Measurements from ENCODE around the gene LIPC.

The LIPC gene

GRCh38 chr15:58477170-58477569 lies 45.4 kb downstream of the LIPC start:
- DNase-seq, result no peak

GRCh38 chr15:58478035-58478434 lies 46.2 kb downstream of the LIPC start:
- DNase-seq, result no peak

GRCh38 chr15:58478579-58478978 lies 46.8 kb downstream of the LIPC start:
- no peak for DNase-seq

GRCh38 chr15:58479941-58480340 lies 48.1 kb downstream of the LIPC start:
- peak; percentile 55 for DNase-seq

- no peak for DNase-seq
These were observed 51.6 kb downstream of the LIPC start for GRCh38 chr15:58483376-58483775.

GRCh38 chr15:58484791-58485600 lies 53.2 kb downstream of the LIPC start:
- no peak for DNase-seq

GRCh38 chr15:58486062-58486461 lies 54.3 kb downstream of the LIPC start:
- no peak for DNase-seq

GRCh38 chr15:58486564-58486963 lies 54.8 kb downstream of the LIPC start:
- DNase-seq, result no peak

- no peak for DNase-seq
These were observed 55.4 kb downstream of the LIPC start for GRCh38 chr15:58487041-58487723.

GRCh38 chr15:58487724-58488120 lies 55.9 kb downstream of the LIPC start:
- DNase-seq, result no peak

GRCh38 chr15:58489289-58490085 lies 57.7 kb downstream of the LIPC start:
- no peak for DNase-seq

GRCh38 chr15:58490086-58490887 lies 58.5 kb downstream of the LIPC start:
- no peak for DNase-seq

GRCh38 chr15:58490888-58491473 lies 59.2 kb downstream of the LIPC start:
- no peak for DNase-seq

GRCh38 chr15:58491499-58492202 lies 59.9 kb downstream of the LIPC start:
- DNase-seq, result no peak

GRCh38 chr15:58492661-58493397 lies 61.0 kb downstream of the LIPC start:
- peak; percentile 23 for DNase-seq

- DNase-seq, result no peak
These were observed 62.8 kb downstream of the LIPC start for GRCh38 chr15:58494567-58494966.

GRCh38 chr15:58495891-58496408 lies 64.2 kb downstream of the LIPC start:
- no peak for DNase-seq

- no peak for DNase-seq
These were observed 65.4 kb downstream of the LIPC start for GRCh38 chr15:58497046-58497785.

GRCh38 chr15:58498821-58499580 lies 67.2 kb downstream of the LIPC start:
- DNase-seq, result peak; percentile 90

Measured in fibroblast of skin of right biceps (primary cell).